Fibroblast of villous mesenchyme (primary cell): Measurements from ENCODE around the gene CPNE8. TPM values are rescaled to one million over a fixed set of nuclear protein-coding genes. Genes with fewer than 3 reads are reported as not detected.

Experiments used
- DNase-seq: peaks from one replicate; pipeline ENCODE4 v3.0.0-alpha.2; 2010; ENCODE audit warnings: low read depth
- H3K4me3 ChIP-seq: 2 replicates; pipeline ENCODE4 v1.5.1; 2011; ENCODE audit warnings: low read depth, mild to moderate bottlenecking, low read length
- total RNA-seq: library from RNA; depleted of rRNA; stranded (reverse); fragments of >200 nt; gene quantifications from 2 replicates; pipeline ENCODE4 v1.2.3, GENCODE V29; 2012
- TF ChIP-seq, protein P1 (sequence below): IDR thresholded peaks from 2 replicates; pipeline ENCODE4 v1.5.1; 2012; ENCODE audit warnings: low read depth, mild to moderate bottlenecking, low read length; ENCODE audit not compliant: insufficient read depth

The CPNE8 gene
- total RNA-seq, 1 donor, result 21.2 TPM

DNA sequence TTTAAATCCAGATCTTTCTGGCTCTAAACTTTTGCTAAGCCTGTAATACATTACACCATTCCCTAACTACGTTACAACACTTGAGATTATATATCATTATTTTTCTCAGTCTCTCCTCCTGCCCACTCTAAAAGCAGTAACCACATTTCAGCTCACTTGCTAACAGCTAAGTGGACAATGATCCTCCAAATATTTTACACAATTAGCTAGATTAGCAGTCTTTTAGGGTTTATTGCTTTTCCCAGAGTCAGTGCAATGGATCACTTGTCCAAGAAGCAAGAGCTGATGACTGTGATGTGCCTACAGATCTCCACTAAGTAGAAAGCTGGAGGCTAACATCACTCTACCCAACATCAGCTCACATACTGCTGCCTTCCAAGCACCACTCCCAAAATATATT is 17.6 kb downstream of the CPNE8 start:
- DNase-seq, result no peak
- TF ChIP-seq, protein P1, sequence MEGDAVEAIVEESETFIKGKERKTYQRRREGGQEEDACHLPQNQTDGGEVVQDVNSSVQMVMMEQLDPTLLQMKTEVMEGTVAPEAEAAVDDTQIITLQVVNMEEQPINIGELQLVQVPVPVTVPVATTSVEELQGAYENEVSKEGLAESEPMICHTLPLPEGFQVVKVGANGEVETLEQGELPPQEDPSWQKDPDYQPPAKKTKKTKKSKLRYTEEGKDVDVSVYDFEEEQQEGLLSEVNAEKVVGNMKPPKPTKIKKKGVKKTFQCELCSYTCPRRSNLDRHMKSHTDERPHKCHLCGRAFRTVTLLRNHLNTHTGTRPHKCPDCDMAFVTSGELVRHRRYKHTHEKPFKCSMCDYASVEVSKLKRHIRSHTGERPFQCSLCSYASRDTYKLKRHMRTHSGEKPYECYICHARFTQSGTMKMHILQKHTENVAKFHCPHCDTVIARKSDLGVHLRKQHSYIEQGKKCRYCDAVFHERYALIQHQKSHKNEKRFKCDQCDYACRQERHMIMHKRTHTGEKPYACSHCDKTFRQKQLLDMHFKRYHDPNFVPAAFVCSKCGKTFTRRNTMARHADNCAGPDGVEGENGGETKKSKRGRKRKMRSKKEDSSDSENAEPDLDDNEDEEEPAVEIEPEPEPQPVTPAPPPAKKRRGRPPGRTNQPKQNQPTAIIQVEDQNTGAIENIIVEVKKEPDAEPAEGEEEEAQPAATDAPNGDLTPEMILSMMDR, result no peak

DNA sequence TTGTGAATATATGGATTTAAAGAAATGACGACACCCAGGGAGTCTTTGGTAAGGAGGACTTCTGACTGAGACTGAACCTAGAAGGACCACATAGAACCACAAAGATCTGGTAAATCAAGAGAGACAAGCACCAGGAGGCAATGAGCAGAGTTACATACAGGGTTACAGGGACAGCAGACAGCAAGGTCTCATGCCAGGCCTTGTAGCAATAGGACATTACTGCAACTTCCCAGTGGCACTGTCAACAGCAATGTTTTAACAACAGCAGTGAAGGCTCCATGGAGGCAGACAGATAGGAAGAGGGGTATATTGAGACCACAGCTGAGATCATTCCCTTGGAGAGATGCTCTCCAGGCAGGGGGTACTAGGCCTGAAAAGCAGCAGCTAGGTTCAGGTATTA is 18.5 kb downstream of the CPNE8 start:
- DNase-seq, result no peak
- H3K4me3 ChIP-seq, result no peak overlapping the region
- TF ChIP-seq, protein P1, result no peak

More for the DNA sequence above, 17.6 kb downstream of the CPNE8 start:
- H3K4me3 ChIP-seq, result no peak overlapping the region

DNA sequence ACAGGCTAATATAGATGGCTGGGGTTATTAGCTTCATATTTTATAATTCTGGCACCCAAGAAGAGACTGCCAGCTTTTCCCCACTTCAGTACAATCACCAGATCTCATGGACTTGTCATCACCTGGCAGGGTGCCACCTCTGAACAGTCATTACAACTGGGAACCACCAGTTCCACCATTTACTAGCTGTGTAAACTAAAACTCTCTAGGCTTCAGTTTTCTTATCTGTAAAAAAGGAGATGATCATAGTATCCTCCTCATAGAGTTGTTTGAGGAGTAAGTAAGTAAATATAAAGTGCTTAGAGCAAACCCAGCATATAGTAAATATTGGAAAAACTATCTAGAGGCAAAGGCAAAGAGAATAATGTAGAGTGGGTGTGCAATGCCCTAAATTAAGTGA is 19.3 kb downstream of the CPNE8 start:
- TF ChIP-seq, protein P1, result no peak
- no peak overlapping the region for H3K4me3 ChIP-seq
- DNase-seq, result peak; percentile 55

DNA sequence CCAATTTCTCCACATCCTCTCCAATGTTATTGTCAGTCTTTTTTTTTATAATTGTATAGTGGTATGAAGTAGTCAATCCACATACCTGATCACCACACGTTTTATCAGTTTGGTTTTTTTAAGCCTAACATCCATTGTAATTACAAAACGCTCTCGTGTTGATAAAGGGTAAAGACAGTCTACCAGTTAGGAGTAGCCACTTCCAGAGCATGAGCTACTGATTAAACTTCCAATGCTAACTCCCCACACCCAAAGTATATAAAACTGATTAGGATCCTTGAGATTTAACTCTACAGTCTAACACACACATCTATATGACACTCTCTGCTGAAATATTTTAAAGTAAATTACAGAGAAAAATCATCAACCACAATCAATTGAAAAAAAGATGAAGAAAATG is 20.7 kb downstream of the CPNE8 start:
- TF ChIP-seq, protein P1, result no peak
- DNase-seq, result no peak
- H3K4me3 ChIP-seq, result no peak overlapping the region

DNA sequence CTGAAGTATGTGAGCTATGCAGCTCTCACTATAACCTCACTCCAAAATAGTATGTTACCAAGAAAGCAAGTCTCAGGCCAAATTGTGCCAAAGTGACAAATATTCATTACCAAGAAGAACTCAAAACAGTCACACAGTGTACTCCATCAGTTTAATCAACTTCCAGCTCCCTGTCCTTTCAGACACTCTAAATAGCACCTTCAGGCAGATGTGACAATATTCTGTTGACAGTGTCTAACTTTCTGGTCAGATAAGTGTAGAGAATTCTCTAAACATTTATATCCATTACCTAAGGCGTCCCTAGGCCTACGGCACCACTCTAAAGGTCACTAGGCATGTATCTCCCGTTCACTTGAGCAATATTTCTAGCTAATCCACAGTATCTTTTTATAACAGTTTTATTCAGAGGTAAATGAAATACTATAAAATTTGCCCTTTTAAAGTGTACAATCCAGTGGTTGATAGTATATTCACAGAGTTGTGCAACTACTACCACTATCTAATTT is 21.7 kb downstream of the CPNE8 start:
- no peak overlapping the region for H3K4me3 ChIP-seq
- TF ChIP-seq, protein P1, result no peak
- DNase-seq, result no peak

DNA sequence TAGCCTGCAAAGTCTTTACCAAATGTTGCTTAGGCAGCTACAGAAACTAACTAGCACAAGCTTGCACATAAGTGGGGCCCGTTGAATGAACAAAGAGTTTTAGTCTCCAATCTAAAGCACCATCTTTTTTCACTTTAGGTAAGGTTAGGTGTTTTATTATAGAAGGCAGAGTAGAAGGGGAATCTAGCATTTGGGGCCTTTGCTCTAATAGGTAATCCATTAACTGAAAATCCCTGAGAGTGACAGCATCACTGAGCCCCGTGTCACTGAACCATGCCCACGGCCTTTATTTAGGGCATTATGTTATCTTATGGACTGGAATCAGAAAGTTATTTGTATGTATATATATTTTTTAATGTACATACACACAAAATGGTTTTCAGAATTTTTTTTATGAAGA is 25.1 kb downstream of the CPNE8 start:
- DNase-seq, result no peak
- TF ChIP-seq, protein P1, result no peak
- H3K4me3 ChIP-seq, result no peak overlapping the region

DNA sequence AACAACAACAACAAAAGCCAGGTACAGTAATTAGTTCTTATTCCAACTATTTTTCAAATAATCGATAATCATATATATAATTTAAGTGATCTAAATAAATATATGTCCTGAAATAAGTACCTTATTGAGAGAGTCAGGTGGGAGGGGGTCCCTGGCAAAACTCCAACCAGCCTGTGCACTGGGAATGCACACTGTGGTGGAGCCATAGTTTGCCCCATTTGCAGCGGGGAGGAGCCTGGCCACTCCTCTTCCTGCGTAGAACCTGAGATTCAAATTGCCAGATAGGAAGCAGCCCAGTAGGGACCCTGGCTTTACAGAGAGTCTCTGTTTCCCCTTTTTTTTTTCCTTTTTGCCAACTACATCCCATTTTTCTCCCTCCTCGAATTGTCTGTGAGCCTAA is 26.4 kb downstream of the CPNE8 start:
- no peak overlapping the region for H3K4me3 ChIP-seq
- DNase-seq, result no peak
- TF ChIP-seq, protein P1, result no peak
